NT2/D1 (cell line): ENCODE data around the gene ARHGEF11.

Experiments used
- YY1 ChIP-seq: IDR thresholded peaks from 2 replicates; pipeline ENCODE4 v1.6.1; 2011; ENCODE audit not compliant: insufficient read length, insufficient read depth
- ZNF274 ChIP-seq: IDR thresholded peaks from 2 replicates; pipeline ENCODE4 v1.6.1; 2011; ENCODE audit warnings: mild to moderate bottlenecking, low read depth, low read length

GRCh38 chr1:156957634-156958033 lies 87.9 kb downstream of the ARHGEF11 start:
- TF ChIP-seq YY1 (no peak), ZNF274 (no peak)
